SK-N-SH (cell line): ENCODE results near the gene CAPG. TPM values are rescaled to one million over a fixed set of nuclear protein-coding genes. Genes with fewer than 3 reads are reported as not detected.

Source experiments
- CTCF ChIA-PET: fragments of 300-600, 350-600 bp; formaldehyde crosslinking; extraction: SDS; loops from one replicate; lab custom pipeline; 2021; lab: Yijun Ruan, JAX
- POLR2A ChIA-PET: fragments of 350-600 bp; sonication (Branson Sonifier 250); formaldehyde crosslinking; extraction: SDS; loops from one replicate; lab custom pipeline; 2020; ENCODE audit warnings: antibody characterized with exemption, inconsistent platforms; lab: Yijun Ruan, JAX
- DNase-seq: peaks from one replicate; pipeline ENCODE4 v3.0.0; 2012
- H2AFZ ChIP-seq: fragments of 200-600 bp; sonication (generic); 2 replicates; pipeline ENCODE4 v1.8.1; 2016; ENCODE audit warnings: antibody characterized with exemption, mild to moderate bottlenecking, low read depth
- H3F3A ChIP-seq: fragments of 200-600 bp; sonication (generic); replicated peaks from 2 replicates; pipeline ENCODE3; 2016; ENCODE audit warnings: antibody characterized with exemption, mild to moderate bottlenecking; ENCODE audit not compliant: insufficient read depth
- H3K27ac ChIP-seq, 2 experiments: fragments of 200-500 bp in 1 of 2; fragments of 200-600 bp in 1 of 2; sonication (Bioruptor generic) in 1 of 2; sonication (generic), shearing (Covaris generic) in 1 of 2; 2 replicates each; pipeline versions ENCODE4 v1.5.1 to v1.6.1; 2014 to 2016; ENCODE audit warnings: low read depth in 2 of 2, inconsistent platforms in 1 of 2, low read length in 1 of 2, mild to moderate bottlenecking in 1 of 2, mixed read lengths in 1 of 2
- H3K27me3 ChIP-seq: fragments of 200-600 bp; sonication (generic), shearing (Covaris generic); 2 replicates; pipeline ENCODE4 v1.6.1; 2016; ENCODE audit warnings: mixed run types; ENCODE audit not compliant: insufficient read depth
- H3K36me3 ChIP-seq, 2 experiments: fragments of 200-500 bp in 1 of 2; fragments of 200-600 bp in 1 of 2; sonication (Bioruptor generic) in 1 of 2; sonication (generic) in 1 of 2; replicated peaks in 1 of 2; 2 replicates each; pipeline versions ENCODE3 to v1.5.1; 2014 to 2016; ENCODE audit warnings: low read length in 1 of 2, mild to moderate bottlenecking in 1 of 2; ENCODE audit not compliant: insufficient read depth in 2 of 2, control insufficient read depth in 1 of 2
- H3K4me1 ChIP-seq, 2 experiments: fragments of 200-500 bp in 1 of 2; fragments of 200-600 bp in 1 of 2; sonication (Bioruptor generic) in 1 of 2; sonication (generic), shearing (Covaris generic) in 1 of 2; 2 replicates each; pipeline versions ENCODE4 v1.5.1 to v1.6.1; 2014 to 2016; ENCODE audit warnings: low read depth in 1 of 2, low read length in 1 of 2, mixed run types in 1 of 2; ENCODE audit not compliant: insufficient read depth in 2 of 2, control insufficient read depth in 1 of 2
- H3K4me2 ChIP-seq: fragments of 200-600 bp; sonication (generic), shearing (Covaris generic); 2 replicates; pipeline ENCODE4 v1.6.1; 2017; ENCODE audit warnings: mixed run types
- H3K4me3 ChIP-seq, 2 experiments: fragments of 200-500 bp in 1 of 2; fragments of 200-600 bp in 1 of 2; sonication (Bioruptor generic) in 1 of 2; sonication (generic), shearing (Covaris generic) in 1 of 2; 2 replicates each; pipeline versions ENCODE4 v1.5.1 to v1.8.1; 2014 to 2016; ENCODE audit warnings: low read depth in 2 of 2, inconsistent platforms in 1 of 2, low read length in 1 of 2, mild to moderate bottlenecking in 1 of 2, mixed read lengths in 1 of 2, moderate library complexity in 1 of 2
- H3K79me2 ChIP-seq: fragments of 200-600 bp; sonication (generic); 2 replicates; pipeline ENCODE4 v1.8.1; 2017; ENCODE audit warnings: mild to moderate bottlenecking; ENCODE audit not compliant: insufficient read depth
- H3K9ac ChIP-seq: fragments of 200-600 bp; sonication (generic); 2 replicates; pipeline ENCODE4 v1.6.1; 2017; ENCODE audit warnings: mixed run types
- H3K9me2 ChIP-seq: fragments of 200-600 bp; sonication (generic); 2 replicates; pipeline ENCODE4 v1.6.1; 2017; ENCODE audit warnings: mixed run types
- H3K9me3 ChIP-seq: fragments of 200-600 bp; sonication (generic); 2 replicates; pipeline ENCODE4 v1.6.1; 2017; ENCODE audit warnings: mixed run types, mild to moderate bottlenecking, moderate library complexity
- H4K20me1 ChIP-seq: fragments of 200-600 bp; sonication (generic); 2 replicates; pipeline ENCODE4 v1.6.1; 2017; ENCODE audit warnings: mild to moderate bottlenecking, mixed run types; ENCODE audit not compliant: insufficient read depth
- CHD2 ChIP-seq: fragments of 150-350 bp; IDR thresholded peaks from 2 replicates; pipeline ENCODE4 v1.6.1; 2018; ENCODE audit warnings: low read length; ENCODE audit not compliant: partially characterized antibody
- EP300 ChIP-seq, 2 experiments: IDR thresholded peaks; 2 replicates each; pipeline versions ENCODE4 v1.4.0 to v1.6.1; 2012; ENCODE audit warnings: borderline replicate concordance in 1 of 2, low read depth in 1 of 2, low read length in 1 of 2
- FOSL2 ChIP-seq: IDR thresholded peaks from 2 replicates; pipeline ENCODE4 v1.4.0; 2012; ENCODE audit warnings: low read depth, mild to moderate bottlenecking, moderate library complexity, borderline replicate concordance
- GABPA ChIP-seq: IDR thresholded peaks from 2 replicates; pipeline ENCODE4 v1.4.0; 2012; ENCODE audit warnings: low read depth, mild to moderate bottlenecking
- GATA2 ChIP-seq: sonication (generic); formaldehyde crosslinking; IDR thresholded peaks from 2 replicates; pipeline ENCODE4 v1.5.0; 2020; ENCODE audit warnings: mild to moderate bottlenecking, missing genetic modification reagents
- RCOR1 ChIP-seq: fragments of 150-350 bp; IDR thresholded peaks from 2 replicates; pipeline ENCODE4 v1.6.1; 2017; ENCODE audit warnings: antibody characterized with exemption, low read length
- RXRA ChIP-seq: IDR thresholded peaks from 2 replicates; pipeline ENCODE4 v1.4.0; 2012; ENCODE audit warnings: low read depth, mild to moderate bottlenecking, borderline replicate concordance
- SIN3A ChIP-seq: IDR thresholded peaks from 2 replicates; pipeline ENCODE4 v1.6.1; 2012; ENCODE audit warnings: low read depth, mild to moderate bottlenecking, low read length, moderate library complexity, borderline replicate concordance
- SMC3 ChIP-seq: IDR thresholded peaks from 2 replicates; pipeline ENCODE4 v1.6.1; 2012; ENCODE audit warnings: low read depth, low read length, improper control_type of control experiment
- WGBS: methylation state at CpG from one replicate; pipeline ENCODE4 v1.1.6; 2017; ENCODE audit warnings: low lambda C conversion rate; 5-methylcytosine and 5-hydroxymethylcytosine counted together
- polyA plus RNA-seq, 3 experiments: library from polyadenylated mRNA; depleted of rRNA; stranded (reverse); fragments of >200 nt; gene quantifications; 2 replicates each; pipeline ENCODE4 v1.2.3, GENCODE V29; 2012
- TF ChIP-seq, protein P1 (sequence below): IDR thresholded peaks from 2 replicates; pipeline ENCODE4 v1.6.1; 2012; ENCODE audit warnings: mild to moderate bottlenecking, low read depth, low read length, moderate library complexity
- TF ChIP-seq, protein P2 (sequence below): fragments of 200-600 bp; sonication (generic); IDR thresholded peaks from 2 replicates; pipeline ENCODE4 v1.6.1; 2017; ENCODE audit warnings: antibody characterized with exemption, mild to moderate bottlenecking, moderate library complexity

Gene CAPG
- polyA plus RNA-seq, 1 of the 3 experiments (the other 2 are of a cell fraction), result 1.2 TPM

DNA sequence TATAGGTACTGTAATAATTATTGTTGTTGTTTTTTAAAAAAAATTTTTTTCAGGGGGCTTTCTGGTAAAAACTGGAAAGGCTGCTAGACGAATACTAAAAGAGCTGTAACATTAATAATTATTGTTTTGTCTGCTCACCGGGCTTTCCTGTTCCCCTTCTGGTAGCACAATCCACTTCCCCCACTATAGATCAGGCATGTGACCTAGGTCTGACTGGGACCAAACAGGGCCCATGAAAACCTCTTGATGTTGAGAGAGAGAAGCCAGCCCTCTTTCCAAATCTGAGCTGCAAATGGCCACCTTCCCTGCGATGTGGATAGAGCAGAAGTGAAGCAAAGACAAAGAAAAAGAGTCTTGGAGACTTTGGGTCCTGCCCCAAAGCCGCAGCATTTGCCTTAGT is 31.7 kb upstream of the CAPG start (continued):
- TF ChIP-seq, protein P1, sequence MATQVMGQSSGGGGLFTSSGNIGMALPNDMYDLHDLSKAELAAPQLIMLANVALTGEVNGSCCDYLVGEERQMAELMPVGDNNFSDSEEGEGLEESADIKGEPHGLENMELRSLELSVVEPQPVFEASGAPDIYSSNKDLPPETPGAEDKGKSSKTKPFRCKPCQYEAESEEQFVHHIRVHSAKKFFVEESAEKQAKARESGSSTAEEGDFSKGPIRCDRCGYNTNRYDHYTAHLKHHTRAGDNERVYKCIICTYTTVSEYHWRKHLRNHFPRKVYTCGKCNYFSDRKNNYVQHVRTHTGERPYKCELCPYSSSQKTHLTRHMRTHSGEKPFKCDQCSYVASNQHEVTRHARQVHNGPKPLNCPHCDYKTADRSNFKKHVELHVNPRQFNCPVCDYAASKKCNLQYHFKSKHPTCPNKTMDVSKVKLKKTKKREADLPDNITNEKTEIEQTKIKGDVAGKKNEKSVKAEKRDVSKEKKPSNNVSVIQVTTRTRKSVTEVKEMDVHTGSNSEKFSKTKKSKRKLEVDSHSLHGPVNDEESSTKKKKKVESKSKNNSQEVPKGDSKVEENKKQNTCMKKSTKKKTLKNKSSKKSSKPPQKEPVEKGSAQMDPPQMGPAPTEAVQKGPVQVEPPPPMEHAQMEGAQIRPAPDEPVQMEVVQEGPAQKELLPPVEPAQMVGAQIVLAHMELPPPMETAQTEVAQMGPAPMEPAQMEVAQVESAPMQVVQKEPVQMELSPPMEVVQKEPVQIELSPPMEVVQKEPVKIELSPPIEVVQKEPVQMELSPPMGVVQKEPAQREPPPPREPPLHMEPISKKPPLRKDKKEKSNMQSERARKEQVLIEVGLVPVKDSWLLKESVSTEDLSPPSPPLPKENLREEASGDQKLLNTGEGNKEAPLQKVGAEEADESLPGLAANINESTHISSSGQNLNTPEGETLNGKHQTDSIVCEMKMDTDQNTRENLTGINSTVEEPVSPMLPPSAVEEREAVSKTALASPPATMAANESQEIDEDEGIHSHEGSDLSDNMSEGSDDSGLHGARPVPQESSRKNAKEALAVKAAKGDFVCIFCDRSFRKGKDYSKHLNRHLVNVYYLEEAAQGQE, result no peak
- TF ChIP-seq, all 33 proteins: peak for 0

DNA sequence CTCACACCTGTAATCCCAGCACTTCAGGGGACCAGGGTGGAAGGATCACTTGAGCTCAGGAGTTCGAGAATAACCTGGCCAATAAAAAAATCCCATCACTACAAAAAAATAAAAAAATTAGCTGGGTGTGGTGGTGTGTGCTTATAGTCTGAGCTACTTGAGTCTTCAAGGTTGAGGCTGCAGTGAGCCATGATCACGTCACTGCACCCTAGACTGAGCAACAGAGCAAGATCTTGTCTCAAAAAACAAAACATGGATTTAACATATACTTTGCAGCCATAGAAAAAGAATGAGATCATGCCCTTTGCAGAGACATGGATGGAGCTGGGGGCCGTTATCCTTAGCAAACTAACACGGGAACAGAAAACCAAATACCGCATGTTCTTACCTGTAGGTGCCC is 30.6 kb upstream of the CAPG start:
- no peak for TF ChIP-seq RCOR1
- no peak for TF ChIP-seq SIN3A
- TF ChIP-seq GABPA, result no peak
- no peak for TF ChIP-seq FOSL2
- no peak for TF ChIP-seq GATA2 (CRISPR knock-in tag)
- TF ChIP-seq, protein P2, sequence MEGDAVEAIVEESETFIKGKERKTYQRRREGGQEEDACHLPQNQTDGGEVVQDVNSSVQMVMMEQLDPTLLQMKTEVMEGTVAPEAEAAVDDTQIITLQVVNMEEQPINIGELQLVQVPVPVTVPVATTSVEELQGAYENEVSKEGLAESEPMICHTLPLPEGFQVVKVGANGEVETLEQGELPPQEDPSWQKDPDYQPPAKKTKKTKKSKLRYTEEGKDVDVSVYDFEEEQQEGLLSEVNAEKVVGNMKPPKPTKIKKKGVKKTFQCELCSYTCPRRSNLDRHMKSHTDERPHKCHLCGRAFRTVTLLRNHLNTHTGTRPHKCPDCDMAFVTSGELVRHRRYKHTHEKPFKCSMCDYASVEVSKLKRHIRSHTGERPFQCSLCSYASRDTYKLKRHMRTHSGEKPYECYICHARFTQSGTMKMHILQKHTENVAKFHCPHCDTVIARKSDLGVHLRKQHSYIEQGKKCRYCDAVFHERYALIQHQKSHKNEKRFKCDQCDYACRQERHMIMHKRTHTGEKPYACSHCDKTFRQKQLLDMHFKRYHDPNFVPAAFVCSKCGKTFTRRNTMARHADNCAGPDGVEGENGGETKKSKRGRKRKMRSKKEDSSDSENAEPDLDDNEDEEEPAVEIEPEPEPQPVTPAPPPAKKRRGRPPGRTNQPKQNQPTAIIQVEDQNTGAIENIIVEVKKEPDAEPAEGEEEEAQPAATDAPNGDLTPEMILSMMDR, result no peak
- no peak for TF ChIP-seq EP300 (IDR thresholded peaks at IDR 0.05; ENCODE audit: borderline replicate concordance in 1 of 2, low read depth in 1 of 2, low read length in 1 of 2)
- TF ChIP-seq, protein P1, result no peak
- no peak for TF ChIP-seq RXRA
- TF ChIP-seq CHD2, result no peak
- no peak for TF ChIP-seq SMC3
- no peak overlapping the region for H3K4me3 ChIP-seq
- 91% methylated on average over 5 of the region's 5 CpGs for WGBS
- no peak overlapping the region for H3K27ac ChIP-seq
- no peaks in the 10 kb centered on the region for H3K27me3 ChIP-seq
- H4K20me1 ChIP-seq, result no peaks in the 10 kb centered on the region
- CTCF ChIA-PET, result interaction anchor here (0.7 to 2.2 kb wide), 3 partner anchors 83 to 109 kb away, joined by 3 to 10 read pairs (median 3); partner anchors contain the start of gene MAT2A
- POLR2A ChIA-PET, result interaction anchor here (0.6 kb wide), 1 partner anchor 98 kb away, joined by 3 read pairs; the partner anchor contains the start of gene MAT2A
- no peak overlapping the region for H3K4me2 ChIP-seq
- H3K4me1 ChIP-seq, result peaks cover 24 to 48% of the 10 kb centered on the region in 2 experiments; a peak in 3 of 4 replicates
- H3F3A ChIP-seq, result peaks cover 12% of the 10 kb centered on the region
- no peaks in the 10 kb centered on the region for H3K36me3 ChIP-seq
- H3K9ac ChIP-seq, result no peak overlapping the region
- no peak for DNase-seq
- no peaks in the 10 kb centered on the region for H3K9me2 ChIP-seq
- no peaks in the 10 kb centered on the region for H3K9me3 ChIP-seq
- no peaks in the 10 kb centered on the region for H3K79me2 ChIP-seq
- H2AFZ ChIP-seq, result no peak overlapping the region
